GM10266 (cell line): Measurements from ENCODE around the gene PVRIG.
"Not testable (repeated sequence)": the region's sequence is repeated elsewhere in the genome, so short reads cannot be mapped to it uniquely, and the experiment has no call there.

Experiments used
- DNase-seq: peaks from one replicate; pipeline ENCODE4 v3.0.0; 2012; ENCODE audit errors: extremely low spot score
- TF ChIP-seq, protein P1 (sequence below): IDR thresholded peaks from 2 replicates; pipeline ENCODE4 v1.5.1; 2012; ENCODE audit warnings: mild to moderate bottlenecking, low read depth; ENCODE audit not compliant: control insufficient read depth, insufficient read depth; ENCODE audit errors: missing control alignments

Gene PVRIG

GRCh38 chr7:100209493-100209892 lies 10.3 kb upstream of the PVRIG start:
- DNase-seq: no peak
- TF ChIP-seq, protein P1, sequence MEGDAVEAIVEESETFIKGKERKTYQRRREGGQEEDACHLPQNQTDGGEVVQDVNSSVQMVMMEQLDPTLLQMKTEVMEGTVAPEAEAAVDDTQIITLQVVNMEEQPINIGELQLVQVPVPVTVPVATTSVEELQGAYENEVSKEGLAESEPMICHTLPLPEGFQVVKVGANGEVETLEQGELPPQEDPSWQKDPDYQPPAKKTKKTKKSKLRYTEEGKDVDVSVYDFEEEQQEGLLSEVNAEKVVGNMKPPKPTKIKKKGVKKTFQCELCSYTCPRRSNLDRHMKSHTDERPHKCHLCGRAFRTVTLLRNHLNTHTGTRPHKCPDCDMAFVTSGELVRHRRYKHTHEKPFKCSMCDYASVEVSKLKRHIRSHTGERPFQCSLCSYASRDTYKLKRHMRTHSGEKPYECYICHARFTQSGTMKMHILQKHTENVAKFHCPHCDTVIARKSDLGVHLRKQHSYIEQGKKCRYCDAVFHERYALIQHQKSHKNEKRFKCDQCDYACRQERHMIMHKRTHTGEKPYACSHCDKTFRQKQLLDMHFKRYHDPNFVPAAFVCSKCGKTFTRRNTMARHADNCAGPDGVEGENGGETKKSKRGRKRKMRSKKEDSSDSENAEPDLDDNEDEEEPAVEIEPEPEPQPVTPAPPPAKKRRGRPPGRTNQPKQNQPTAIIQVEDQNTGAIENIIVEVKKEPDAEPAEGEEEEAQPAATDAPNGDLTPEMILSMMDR: no peak

GRCh38 chr7:100210805-100211204 lies 8.9 kb upstream of the PVRIG start:
- no peak for DNase-seq
- TF ChIP-seq, protein P1: no peak

DNA sequence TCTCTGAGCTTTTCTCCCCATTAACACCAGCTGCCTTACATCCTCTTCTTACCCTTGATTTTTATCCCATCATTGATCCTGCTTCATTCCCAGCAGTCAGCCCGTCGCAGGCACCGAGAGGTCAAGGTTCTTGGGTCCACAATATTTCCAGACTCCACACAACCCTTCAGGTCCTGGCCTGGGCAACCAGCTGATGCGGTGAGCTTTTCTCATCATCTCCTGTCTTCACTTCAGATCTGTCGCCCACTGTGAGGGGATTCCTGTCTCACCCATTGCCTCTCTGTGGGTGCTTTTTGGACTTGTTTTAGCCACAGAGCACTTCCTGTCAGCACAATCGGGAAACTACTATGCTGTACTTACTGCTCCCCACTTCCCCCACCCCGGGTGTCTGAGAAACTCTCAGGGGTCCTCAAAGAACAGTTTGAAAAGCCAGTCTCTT lies 8.4 kb upstream of the PVRIG start:
- DNase-seq: peak; percentile 42
- TF ChIP-seq, protein P1: no peak

DNA sequence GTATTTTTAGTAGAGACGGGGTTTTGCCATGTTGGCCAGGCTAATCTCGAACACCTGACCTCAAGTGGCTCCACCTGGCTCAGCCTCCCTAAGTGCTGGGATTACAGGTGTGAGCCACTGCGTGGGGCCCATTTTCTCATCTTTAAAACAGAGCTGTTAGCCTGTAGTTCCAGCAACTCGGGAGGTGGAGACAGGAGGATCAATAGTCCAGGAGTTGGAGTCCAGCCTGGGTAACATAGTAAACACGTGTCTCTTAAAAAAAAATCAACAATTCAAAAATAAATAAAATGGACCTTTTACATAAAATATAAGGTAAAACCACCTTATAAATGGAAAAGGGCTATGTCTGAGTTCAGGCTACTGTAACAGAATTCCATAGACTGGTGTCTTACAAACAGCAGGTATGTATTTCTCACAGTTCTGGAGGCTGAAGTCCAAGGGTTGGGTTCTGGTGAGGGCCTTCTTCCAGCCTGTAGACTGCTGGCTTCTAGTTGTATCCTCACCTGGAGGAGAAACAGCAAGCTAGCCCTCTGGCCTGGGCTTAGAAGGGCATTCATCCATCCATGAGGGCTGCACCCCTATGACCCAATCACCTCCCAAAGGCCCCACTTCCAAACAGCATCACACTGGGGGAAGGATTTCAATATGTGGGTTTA lies 7.0 kb upstream of the PVRIG start:
- TF ChIP-seq, protein P1: no peak
- no peak for DNase-seq

DNA sequence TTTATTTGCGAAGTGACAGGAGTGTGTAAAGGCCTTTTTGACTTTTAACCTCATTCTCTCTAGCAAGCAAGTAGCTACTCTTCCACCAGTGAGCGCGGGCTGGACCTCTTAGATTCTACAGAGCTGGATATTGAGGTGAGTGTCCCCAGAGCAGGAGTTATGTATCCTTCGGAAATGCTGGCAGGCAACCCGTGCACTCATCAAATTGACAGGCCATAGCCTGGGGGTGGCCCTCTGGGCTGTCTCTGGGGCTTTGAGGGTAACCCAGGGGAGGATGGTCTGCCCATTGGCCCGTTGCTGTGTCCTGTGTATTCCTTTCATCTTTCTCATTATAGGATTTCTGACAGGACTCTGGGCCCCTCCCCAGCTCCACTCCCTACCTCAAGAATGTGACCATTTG lies 6.1 kb upstream of the PVRIG start:
- TF ChIP-seq, protein P1: no peak
- DNase-seq: no peak

DNA sequence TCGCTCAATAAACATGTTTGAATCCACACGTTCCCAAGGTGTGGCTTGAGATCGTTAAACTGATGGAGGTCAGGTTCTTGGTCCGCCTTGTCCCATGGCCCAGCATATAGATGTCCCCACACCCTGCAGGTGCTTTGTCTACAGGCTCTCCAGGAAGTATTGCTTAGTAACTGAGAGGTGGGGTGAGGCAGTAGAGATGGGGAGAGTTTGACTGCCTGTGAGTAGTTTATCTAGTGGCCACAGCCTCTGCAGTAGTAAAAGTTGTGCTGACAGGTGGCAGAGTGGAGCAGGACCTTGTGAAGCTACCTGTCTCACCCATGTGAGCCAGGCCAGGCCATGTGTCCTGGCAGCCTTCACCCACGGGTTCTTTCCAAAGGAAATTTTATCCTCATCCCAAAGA lies 5.4 kb upstream of the PVRIG start:
- not testable (repeated sequence) for DNase-seq

- TF ChIP-seq, protein P1: no peak
- no peak for DNase-seq
These were observed 3.9 kb upstream of the PVRIG start for GRCh38 chr7:100215895-100216294.

GRCh38 chr7:100217934-100218333 lies 1.8 kb upstream of the PVRIG start:
- not testable (repeated sequence) for DNase-seq
- TF ChIP-seq, protein P1: peak; percentile 66
